ENCODE results near the gene MISP.

DNA sequence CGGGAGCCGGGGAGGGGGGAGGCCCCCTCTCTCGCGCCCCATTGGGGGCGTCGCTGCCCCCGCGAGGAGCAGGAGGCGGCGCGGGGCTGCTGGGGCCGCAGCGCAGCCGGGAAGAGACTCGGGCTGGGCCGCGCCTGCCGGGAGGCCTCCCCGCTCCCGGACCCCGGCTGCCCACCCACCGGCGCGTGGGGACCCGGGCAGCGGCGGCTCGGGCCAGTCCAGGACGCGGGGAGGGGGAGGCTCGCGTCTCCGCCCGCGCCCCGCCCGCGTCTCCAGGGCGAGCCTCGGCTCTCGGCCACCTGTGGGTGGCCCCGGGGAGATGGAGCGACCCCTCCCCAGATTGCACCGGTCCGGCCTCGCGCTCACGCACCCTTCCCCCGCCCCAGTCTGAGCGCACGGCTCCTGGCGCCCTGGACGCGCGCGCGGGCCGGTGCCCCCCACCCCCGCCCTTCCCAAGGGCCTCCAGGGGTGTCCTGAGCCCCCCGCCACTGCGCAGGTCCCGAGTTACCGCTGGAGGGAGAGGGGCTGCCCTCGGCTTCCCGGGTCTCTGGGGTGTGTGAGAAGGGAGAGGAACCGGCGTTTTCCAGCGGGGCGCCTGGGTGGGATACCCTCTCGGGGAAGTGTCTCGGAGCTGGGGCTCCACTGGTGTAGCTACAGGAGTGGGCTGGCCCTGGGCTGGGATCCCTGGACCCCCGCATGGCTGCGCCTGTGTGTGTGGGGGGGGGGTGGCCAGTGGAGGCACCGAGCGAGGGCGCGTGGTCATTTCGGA lies 41.5 kb upstream of the MISP start:
- TF ChIP-seq, protein P1, sequence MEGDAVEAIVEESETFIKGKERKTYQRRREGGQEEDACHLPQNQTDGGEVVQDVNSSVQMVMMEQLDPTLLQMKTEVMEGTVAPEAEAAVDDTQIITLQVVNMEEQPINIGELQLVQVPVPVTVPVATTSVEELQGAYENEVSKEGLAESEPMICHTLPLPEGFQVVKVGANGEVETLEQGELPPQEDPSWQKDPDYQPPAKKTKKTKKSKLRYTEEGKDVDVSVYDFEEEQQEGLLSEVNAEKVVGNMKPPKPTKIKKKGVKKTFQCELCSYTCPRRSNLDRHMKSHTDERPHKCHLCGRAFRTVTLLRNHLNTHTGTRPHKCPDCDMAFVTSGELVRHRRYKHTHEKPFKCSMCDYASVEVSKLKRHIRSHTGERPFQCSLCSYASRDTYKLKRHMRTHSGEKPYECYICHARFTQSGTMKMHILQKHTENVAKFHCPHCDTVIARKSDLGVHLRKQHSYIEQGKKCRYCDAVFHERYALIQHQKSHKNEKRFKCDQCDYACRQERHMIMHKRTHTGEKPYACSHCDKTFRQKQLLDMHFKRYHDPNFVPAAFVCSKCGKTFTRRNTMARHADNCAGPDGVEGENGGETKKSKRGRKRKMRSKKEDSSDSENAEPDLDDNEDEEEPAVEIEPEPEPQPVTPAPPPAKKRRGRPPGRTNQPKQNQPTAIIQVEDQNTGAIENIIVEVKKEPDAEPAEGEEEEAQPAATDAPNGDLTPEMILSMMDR (IDR thresholded peaks at IDR 0.05), result no peak
- TF ChIP-seq POLR2AphosphoS5 (IDR thresholded peaks at IDR 0.05) (no peak), POLR2A (IDR thresholded peaks at IDR 0.05) (no peak)

All from breast epithelium (tissue), 3 donors.